ENCODE data around the gene ZFP91. TPM values are rescaled to one million over a fixed set of nuclear protein-coding genes. Genes with fewer than 3 reads are reported as not detected.

Gene ZFP91
- total and polyA plus RNA-seq, 2 donors (not counting 3 experiments of a cell fraction or from before 2014, with no cell fraction given) = 20.2 to 52.0 TPM

GRCh38 chr11:58613228-58613627, 34.4 kb downstream of the ZFP91 start:
- dilution Hi-C loops (cut with MboI; ENCODE audit: extremely low pct_ligation_motif_present, low sequenced_read_pairs) = no loop called here
- DNase-seq (ENCODE audit: low read depth, low spot score) = no peak
- ChIA-PET CTCF (interaction anchor here (0.8 to 1.9 kb wide), 2 partner anchors 17 to 45 kb away, joined by 3 to 9 read pairs; no protein-coding TSS in a partner anchor), POLR2A (no interaction called here)
- Histone ChIP-seq H3K27ac (ENCODE audit: insufficient read depth, low read depth, low read length) (no peak overlapping the region), H3K79me2 (ENCODE audit: control insufficient read depth, insufficient read depth, low read length) (peaks cover 13% of the 10 kb centered on the region), H3K9me1 (replicated peaks; ENCODE audit: control insufficient read depth, extremely low read depth, insufficient read depth, low read length) (no peaks in the 10 kb centered on the region), H2AFZ (ENCODE audit: low read depth, low read length) (no peak overlapping the region), H3K4me1 (ENCODE audit: control insufficient read depth, extremely low read depth, insufficient read depth, low read length) (no peaks in the 10 kb centered on the region), H3K9ac (replicated peaks; ENCODE audit: extremely low read depth, insufficient read depth, low read length) (no peak overlapping the region), H3K4me3 (replicated peaks in 1 of 3; ENCODE audit: insufficient read depth in 1 of 3, low read depth in 1 of 3, low read length in 3 of 3) (no peak overlapping the region), H4K20me1 (replicated peaks; ENCODE audit: control insufficient read depth, extremely low read depth, insufficient read depth, low read length) (no peaks in the 10 kb centered on the region), H3K36me3 (ENCODE audit: control insufficient read depth in 2 of 2, extremely low read depth in 1 of 2, insufficient read depth in 2 of 2, low read length in 2 of 2) (peaks cover 20 to 46% of the 10 kb centered on the region in 2 experiments), H3K27me3 (ENCODE audit: control insufficient read depth in 2 of 2, insufficient read depth in 2 of 2, low read length in 2 of 2) (no peaks in the 10 kb centered on the region), H3K9me3 (replicated peaks; ENCODE audit: control insufficient read depth, insufficient read depth, low read length) (no peaks in the 10 kb centered on the region), H3K4me2 (ENCODE audit: insufficient read depth, low read length) (no peak overlapping the region)
- intact Hi-C loops (cut with micrococcal nuclease) = no loop called here
- no peak for TF ChIP-seq POLR2AphosphoS5 (IDR thresholded peaks at IDR 0.05; ENCODE audit: insufficient read depth, low read depth, low read length)
- no peak for TF ChIP-seq MYC (IDR thresholded peaks at IDR 0.05; ENCODE audit: low read depth, low read length)
- no peak for TF ChIP-seq GATA2 (IDR thresholded peaks at IDR 0.05; ENCODE audit: insufficient read depth, insufficient read length, low read depth, low read length)
- TF ChIP-seq MAX (IDR thresholded peaks at IDR 0.05; ENCODE audit: insufficient read depth, insufficient read length) = no peak
- TF ChIP-seq CTCF (IDR thresholded peaks at IDR 0.05; ENCODE audit: extremely low read depth in 1 of 2, insufficient read depth in 1 of 2, low read depth in 1 of 2, low read length in 2 of 2) = no peak
- no peak for TF ChIP-seq JUN (IDR thresholded peaks at IDR 0.05; ENCODE audit: borderline replicate concordance, insufficient read depth, insufficient read length, low read depth)
- no peak for TF ChIP-seq EZH2 (IDR thresholded peaks at IDR 0.05; ENCODE audit: borderline replicate concordance, low read depth, low read length, severe bottlenecking)
- TF ChIP-seq POLR2A (IDR thresholded peaks at IDR 0.05; ENCODE audit: low read depth, low read length) = no peak
- no peak for TF ChIP-seq FOS (IDR thresholded peaks at IDR 0.05; ENCODE audit: borderline replicate concordance, insufficient read depth, low read length)
- FAIRE-seq = no peak
- no TSS peak for BruUV-seq (replicated peaks)

All from endothelial cell of umbilical vein (primary cell).